GM13977 (cell line): ENCODE data around the gene CHMP4B.

Experiments
- DNase-seq: peaks from one replicate; pipeline ENCODE4 v3.0.0; 2012; ENCODE audit warnings: low spot score
- CTCF ChIP-seq: IDR thresholded peaks from 2 replicates; pipeline ENCODE4 v1.5.1; 2012; ENCODE audit warnings: mild to moderate bottlenecking, control low read depth; ENCODE audit not compliant: insufficient read depth; ENCODE audit errors: extremely low read depth, missing control alignments
- in situ Hi-C: fragments of 300-500 bp; cut with MboI; formaldehyde crosslinking; loops from one replicate; pipeline ENCODE4 v1.12.0; 2022; ENCODE audit warnings: low sequenced_read_pairs, low pct_unique_long_range_greater_than_20kb, mixed read lengths, inconsistent platforms; ENCODE audit not compliant: unreplicated experiment

Gene CHMP4B

GRCh38 chr20:33839591-33839990 is 28.4 kb downstream of the CHMP4B start:
- TF ChIP-seq CTCF = no peak
- in situ Hi-C loops = no loop called here
- DNase-seq = no peak

- no peak for TF ChIP-seq CTCF
- no peak for DNase-seq
- in situ Hi-C loops = no loop called here
Measured at GRCh38 chr20:33840160-33840559, 29.0 kb downstream of the CHMP4B start.

GRCh38 chr20:33840759-33841435 is 29.7 kb downstream of the CHMP4B start:
- DNase-seq = no peak
- no peak for TF ChIP-seq CTCF
- in situ Hi-C loops = no loop called here

- no peak for DNase-seq
- in situ Hi-C loops = no loop called here
- no peak for TF ChIP-seq CTCF
Measured at GRCh38 chr20:33841436-33841799, 30.3 kb downstream of the CHMP4B start.

- TF ChIP-seq CTCF = no peak
- in situ Hi-C loops = no loop called here
Measured at GRCh38 chr20:33842346-33842745, 31.2 kb downstream of the CHMP4B start.

GRCh38 chr20:33843050-33843449 is 31.9 kb downstream of the CHMP4B start:
- no peak for DNase-seq
- in situ Hi-C loops = no loop called here
- no peak for TF ChIP-seq CTCF

More at GRCh38 chr20:33842346-33842745, 31.2 kb downstream of the CHMP4B start:
- no peak for DNase-seq
